H54 (cell line): ENCODE data around the gene SH2D4B.

Experiments
- DNase-seq: peaks from one replicate; pipeline ENCODE4 v3.0.0; 2011; ENCODE audit warnings: low spot score, mixed read lengths; ENCODE audit not compliant: insufficient read length
- FAIRE-seq: peaks from 3 replicates; lab custom pipeline; 2011; peaks lifted over from hg19 to GRCh38; lab: Jason Lieb, UNC
- POLR2A ChIP-seq: IDR thresholded peaks from 2 replicates; pipeline ENCODE4 v1.6.1; 2011; ENCODE audit warnings: low read depth, mild to moderate bottlenecking, low read length

SH2D4B gene

GRCh38 chr10:80567292-80567691 is 29.6 kb downstream of the SH2D4B start:
- TF ChIP-seq POLR2A = no peak
- DNase-seq (no peak), FAIRE-seq (no peak)

GRCh38 chr10:80569131-80569895 is 31.6 kb downstream of the SH2D4B start:
- FAIRE-seq (no peak), DNase-seq (no peak)
- no peak for TF ChIP-seq POLR2A

- no peak for TF ChIP-seq POLR2A
- FAIRE-seq (no peak), DNase-seq (no peak)
Measured at GRCh38 chr10:80571352-80571751, 33.6 kb downstream of the SH2D4B start.

GRCh38 chr10:80579181-80579763 is 41.6 kb downstream of the SH2D4B start:
- DNase-seq (no peak), FAIRE-seq (no peak)
- TF ChIP-seq POLR2A = no peak

GRCh38 chr10:80579849-80580637 is 42.3 kb downstream of the SH2D4B start:
- DNase-seq (no peak), FAIRE-seq (no peak)
- TF ChIP-seq POLR2A = no peak

GRCh38 chr10:80580638-80581468 is 43.2 kb downstream of the SH2D4B start:
- no peak for TF ChIP-seq POLR2A
- no peak for FAIRE-seq
- no peak for DNase-seq

- TF ChIP-seq POLR2A = no peak
- FAIRE-seq (no peak), DNase-seq (no peak)
Measured at GRCh38 chr10:80581469-80581835, 43.8 kb downstream of the SH2D4B start.

GRCh38 chr10:80582286-80582960 is 44.7 kb downstream of the SH2D4B start:
- FAIRE-seq (no peak), DNase-seq (no peak)

GRCh38 chr10:80583685-80584084 is 46.0 kb downstream of the SH2D4B start:
- no peak for FAIRE-seq
- no peak for TF ChIP-seq POLR2A
- no peak for DNase-seq

More at GRCh38 chr10:80582286-80582960, 44.7 kb downstream of the SH2D4B start:
- TF ChIP-seq POLR2A = no peak

- no peak for FAIRE-seq
- no peak for TF ChIP-seq POLR2A
- no peak for DNase-seq
Measured at GRCh38 chr10:80585812-80586211, 48.1 kb downstream of the SH2D4B start.

- no peak for DNase-seq
- TF ChIP-seq POLR2A = no peak
- no peak for FAIRE-seq
Measured at GRCh38 chr10:80588546-80588945, 50.8 kb downstream of the SH2D4B start.

- no peak for TF ChIP-seq POLR2A
- FAIRE-seq = no peak
- DNase-seq = no peak
Measured at GRCh38 chr10:80589726-80590373, 52.1 kb downstream of the SH2D4B start.

GRCh38 chr10:80590585-80591125 is 53.0 kb downstream of the SH2D4B start:
- FAIRE-seq (no peak), DNase-seq (no peak)
- no peak for TF ChIP-seq POLR2A
